GM15510 (cell line): ENCODE results near the gene FAM13B.

ENCODE experiments used
- POLR2A ChIP-seq: IDR thresholded peaks from 3 replicates; pipeline ENCODE4 v1.6.1; 2011; ENCODE audit warnings: borderline replicate concordance; ENCODE audit not compliant: insufficient read length; ENCODE audit errors: extremely low read depth

FAM13B gene

GRCh38 chr5:138035605-138036537, 3.0 kb upstream of the FAM13B start:
- no peak for TF ChIP-seq POLR2A

GRCh38 chr5:138033907-138034306, 1.0 kb upstream of the FAM13B start:
- TF ChIP-seq POLR2A = no peak

GRCh38 chr5:138033386-138033808, 518 bp upstream of the FAM13B start:
- TF ChIP-seq POLR2A = no peak

GRCh38 chr5:138032028-138032571, 779 bp downstream of the FAM13B start:
- TF ChIP-seq POLR2A = peak; percentile 33

GRCh38 chr5:138029944-138030343, 2.9 kb downstream of the FAM13B start:
- no peak for TF ChIP-seq POLR2A

GRCh38 chr5:138029501-138029900, 3.4 kb downstream of the FAM13B start:
- TF ChIP-seq POLR2A = no peak

GRCh38 chr5:138028971-138029365, 3.9 kb downstream of the FAM13B start:
- TF ChIP-seq POLR2A = no peak

- TF ChIP-seq POLR2A = no peak
These were observed 7.6 kb downstream of the FAM13B start for GRCh38 chr5:138025285-138025684.

- TF ChIP-seq POLR2A = no peak
These were observed 8.8 kb downstream of the FAM13B start for GRCh38 chr5:138024117-138024516.

GRCh38 chr5:138022912-138023311, 10.0 kb downstream of the FAM13B start:
- no peak for TF ChIP-seq POLR2A

GRCh38 chr5:138021771-138022170, 11.1 kb downstream of the FAM13B start:
- no peak for TF ChIP-seq POLR2A

GRCh38 chr5:138018849-138019248, 14.0 kb downstream of the FAM13B start:
- no peak for TF ChIP-seq POLR2A

- no peak for TF ChIP-seq POLR2A
These were observed 17.0 kb downstream of the FAM13B start for GRCh38 chr5:138015916-138016315.

GRCh38 chr5:138011991-138012390, 20.9 kb downstream of the FAM13B start:
- TF ChIP-seq POLR2A = no peak

- TF ChIP-seq POLR2A = no peak
These were observed 32.7 kb downstream of the FAM13B start for GRCh38 chr5:138000102-138000723.
